Prostate gland (tissue), 2 donors: ENCODE data around the gene LAMA3.
"Not testable (repeated sequence)": the region's sequence is repeated elsewhere in the genome, so short reads cannot be mapped to it uniquely, and the experiment has no call there.

Experiments used
- POLR2AphosphoS5 ChIP-seq: sonication (generic); formaldehyde crosslinking; IDR thresholded peaks from one replicate; pipeline ENCODE4 v1.6.1; 2017; ENCODE audit warnings: antibody characterized with exemption
- TF ChIP-seq, protein P1 (sequence below), 4 experiments: fragments of 200-600 bp in 2 of 4; fragments of 450-650 bp in 2 of 4; sonication (generic) in 2 of 4; IDR thresholded peaks; 1 replicate in 3 of 4; 2 replicates in 1 of 4; pipeline ENCODE4 v1.5.1; 2016 to 2019; ENCODE audit warnings: antibody characterized with exemption in 4 of 4, mild to moderate bottlenecking in 2 of 4, moderate library complexity in 2 of 4

DNA sequence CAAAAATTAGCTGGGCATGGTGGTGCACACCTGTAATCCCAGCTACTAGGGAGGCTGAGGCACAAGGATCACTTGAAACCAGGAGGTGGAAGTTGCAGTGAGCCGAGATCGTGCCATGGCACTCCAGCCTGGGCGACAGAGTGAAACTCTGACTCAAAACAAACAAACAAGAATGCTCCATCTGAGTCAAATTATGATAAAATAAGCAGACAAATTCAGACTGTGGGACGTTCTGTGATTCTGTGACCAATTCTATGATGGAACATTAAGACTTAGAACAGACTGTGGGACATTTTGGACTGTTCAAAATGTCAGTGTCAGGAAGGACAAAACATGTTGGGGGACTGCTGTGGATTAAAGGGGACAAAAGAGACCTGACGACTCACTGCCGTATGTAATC is 52.7 kb downstream of the LAMA3 start:
- TF ChIP-seq, protein P1, sequence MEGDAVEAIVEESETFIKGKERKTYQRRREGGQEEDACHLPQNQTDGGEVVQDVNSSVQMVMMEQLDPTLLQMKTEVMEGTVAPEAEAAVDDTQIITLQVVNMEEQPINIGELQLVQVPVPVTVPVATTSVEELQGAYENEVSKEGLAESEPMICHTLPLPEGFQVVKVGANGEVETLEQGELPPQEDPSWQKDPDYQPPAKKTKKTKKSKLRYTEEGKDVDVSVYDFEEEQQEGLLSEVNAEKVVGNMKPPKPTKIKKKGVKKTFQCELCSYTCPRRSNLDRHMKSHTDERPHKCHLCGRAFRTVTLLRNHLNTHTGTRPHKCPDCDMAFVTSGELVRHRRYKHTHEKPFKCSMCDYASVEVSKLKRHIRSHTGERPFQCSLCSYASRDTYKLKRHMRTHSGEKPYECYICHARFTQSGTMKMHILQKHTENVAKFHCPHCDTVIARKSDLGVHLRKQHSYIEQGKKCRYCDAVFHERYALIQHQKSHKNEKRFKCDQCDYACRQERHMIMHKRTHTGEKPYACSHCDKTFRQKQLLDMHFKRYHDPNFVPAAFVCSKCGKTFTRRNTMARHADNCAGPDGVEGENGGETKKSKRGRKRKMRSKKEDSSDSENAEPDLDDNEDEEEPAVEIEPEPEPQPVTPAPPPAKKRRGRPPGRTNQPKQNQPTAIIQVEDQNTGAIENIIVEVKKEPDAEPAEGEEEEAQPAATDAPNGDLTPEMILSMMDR (IDR thresholded peaks at IDR 0.05): not testable (repeated sequence)
- not testable (repeated sequence) for TF ChIP-seq POLR2AphosphoS5
